Fibroblast of villous mesenchyme (primary cell): Measurements from ENCODE around the gene CUBN. TPM values are rescaled to one million over a fixed set of nuclear protein-coding genes. Genes with fewer than 3 reads are reported as not detected.

Experiments
- DNase-seq: peaks from one replicate; pipeline ENCODE4 v3.0.0-alpha.2; 2010; ENCODE audit warnings: low read depth
- H3K4me3 ChIP-seq: 2 replicates; pipeline ENCODE4 v1.5.1; 2011; ENCODE audit warnings: low read depth, mild to moderate bottlenecking, low read length
- CTCF ChIP-seq: IDR thresholded peaks from 2 replicates; pipeline ENCODE4 v1.5.1; 2012; ENCODE audit warnings: low read depth, mild to moderate bottlenecking, low read length; ENCODE audit not compliant: insufficient read depth
- total RNA-seq: library from RNA; depleted of rRNA; stranded (reverse); fragments of >200 nt; gene quantifications from 2 replicates; pipeline ENCODE4 v1.2.3, GENCODE V29; 2012

Gene CUBN
- total RNA-seq, 1 donor, result 0.86 TPM

GRCh38 chr10:16803464-16803863 lies 326.1 kb downstream of the CUBN start:
- no peak for TF ChIP-seq CTCF
- DNase-seq, result no peak
- H3K4me3 ChIP-seq, result no peak overlapping the region

- no peak for DNase-seq
- TF ChIP-seq CTCF, result no peak
- no peak overlapping the region for H3K4me3 ChIP-seq
Observed at GRCh38 chr10:16799621-16800020, 330.0 kb downstream of the CUBN start.

GRCh38 chr10:16798571-16798970 lies 331.0 kb downstream of the CUBN start:
- no peak for TF ChIP-seq CTCF
- H3K4me3 ChIP-seq, result no peak overlapping the region
- no peak for DNase-seq

- no peak overlapping the region for H3K4me3 ChIP-seq
- TF ChIP-seq CTCF, result no peak
- DNase-seq, result no peak
Observed at GRCh38 chr10:16795410-16796073, 334.1 kb downstream of the CUBN start.

- DNase-seq, result no peak
- no peak for TF ChIP-seq CTCF
- H3K4me3 ChIP-seq, result no peak overlapping the region
Observed at GRCh38 chr10:16794005-16794404, 335.6 kb downstream of the CUBN start.

GRCh38 chr10:16792675-16793074 lies 336.9 kb downstream of the CUBN start:
- peak; percentile 46 for DNase-seq
- no peak for TF ChIP-seq CTCF
- no peak overlapping the region for H3K4me3 ChIP-seq

GRCh38 chr10:16789765-16790164 lies 339.8 kb downstream of the CUBN start:
- H3K4me3 ChIP-seq, result no peak overlapping the region
- TF ChIP-seq CTCF, result no peak
- DNase-seq, result no peak
